ENCODE results near the gene CSTPP1.

The CSTPP1 gene

DNA sequence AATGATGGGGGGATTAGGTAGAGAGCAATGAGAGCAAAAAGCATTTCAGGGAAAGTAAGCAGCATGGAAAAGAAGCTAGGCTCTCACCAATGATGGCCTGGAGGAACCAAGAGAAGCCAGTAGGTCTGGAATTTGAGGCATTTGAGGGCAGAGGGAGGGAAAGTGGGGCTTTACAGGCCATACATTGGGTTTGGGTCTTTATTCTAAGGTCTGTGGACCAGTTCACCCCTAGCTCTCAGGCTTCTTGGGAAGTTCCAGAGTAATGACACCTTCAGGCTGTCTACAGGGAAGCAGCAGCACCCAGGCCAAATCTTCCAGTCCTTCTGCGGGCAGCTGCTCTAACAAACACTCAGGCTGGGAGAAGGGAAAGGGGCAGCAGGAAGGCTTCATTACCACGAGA is 210.7 kb downstream of the CSTPP1 start:
- no peak for DNase-seq

DNA sequence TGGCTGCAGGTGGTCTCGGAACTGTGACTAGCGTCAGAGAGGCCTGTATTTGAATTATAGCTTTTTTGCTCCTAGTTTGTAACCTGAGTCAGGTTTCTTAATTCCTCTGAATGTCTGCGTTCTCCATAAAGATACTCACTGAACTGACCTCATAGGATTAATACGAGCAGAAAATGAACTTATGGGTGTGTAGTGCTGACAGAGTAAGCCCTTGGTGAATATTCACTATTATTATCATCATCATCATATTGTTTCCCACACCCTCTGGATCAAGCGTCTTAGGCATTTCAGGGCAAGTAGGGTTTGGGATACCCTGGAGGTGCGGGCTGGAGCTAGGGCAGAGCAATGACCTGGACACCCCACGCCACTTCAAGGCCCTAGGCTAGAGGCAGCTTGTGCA is 211.1 kb downstream of the CSTPP1 start:
- DNase-seq: no peak

DNA sequence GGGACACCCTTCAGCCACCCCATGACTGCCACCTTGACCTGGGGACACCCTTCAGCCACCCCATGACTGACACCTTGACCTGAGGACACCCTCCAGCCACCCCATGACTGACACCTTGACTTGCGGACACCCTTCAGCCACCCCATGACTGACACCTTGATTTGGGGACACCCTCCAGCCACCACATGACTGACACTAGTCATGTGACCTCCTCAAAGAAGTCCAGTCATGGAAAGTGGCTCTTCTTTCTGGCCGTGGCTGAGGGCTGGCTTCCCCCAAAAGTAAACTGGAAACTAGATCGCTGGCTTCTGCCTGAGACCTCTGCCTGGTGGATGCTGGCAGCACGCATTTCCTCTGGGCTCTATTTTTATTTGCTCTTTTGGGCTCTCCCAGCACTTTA is 211.7 kb downstream of the CSTPP1 start:
- DNase-seq: no peak

DNA sequence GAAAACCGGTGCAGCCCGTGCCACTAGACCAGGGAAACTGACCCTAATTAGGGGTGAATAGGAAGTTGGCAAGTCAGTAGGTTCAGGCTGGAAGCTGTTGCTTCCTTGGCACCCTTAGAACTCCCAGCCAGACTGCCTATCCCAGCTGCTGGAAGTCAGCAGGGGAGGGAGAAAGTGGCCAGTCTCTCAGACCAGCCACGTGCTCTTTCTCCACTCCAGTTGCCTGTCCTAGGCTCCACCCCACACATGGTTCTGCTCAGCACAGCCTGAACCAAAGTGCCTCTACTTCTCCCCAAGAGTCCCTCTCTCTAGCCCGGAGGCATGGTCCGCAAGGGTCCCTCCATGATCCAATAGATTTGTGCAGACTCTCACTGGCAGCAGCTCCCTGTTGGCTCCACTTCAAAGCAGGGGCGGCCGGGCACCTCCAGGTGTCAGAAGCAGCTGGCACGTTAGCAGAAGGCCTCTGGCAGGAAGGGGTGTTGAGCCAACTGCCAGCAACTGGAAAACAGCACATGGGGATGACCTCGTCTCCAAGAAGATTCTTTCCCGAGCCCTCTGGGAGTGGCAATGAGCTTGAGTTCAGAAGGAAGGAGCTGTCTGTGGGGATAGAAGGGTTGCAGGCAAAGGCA is 212.5 kb downstream of the CSTPP1 start:
- peak; percentile 68 for DNase-seq

DNA sequence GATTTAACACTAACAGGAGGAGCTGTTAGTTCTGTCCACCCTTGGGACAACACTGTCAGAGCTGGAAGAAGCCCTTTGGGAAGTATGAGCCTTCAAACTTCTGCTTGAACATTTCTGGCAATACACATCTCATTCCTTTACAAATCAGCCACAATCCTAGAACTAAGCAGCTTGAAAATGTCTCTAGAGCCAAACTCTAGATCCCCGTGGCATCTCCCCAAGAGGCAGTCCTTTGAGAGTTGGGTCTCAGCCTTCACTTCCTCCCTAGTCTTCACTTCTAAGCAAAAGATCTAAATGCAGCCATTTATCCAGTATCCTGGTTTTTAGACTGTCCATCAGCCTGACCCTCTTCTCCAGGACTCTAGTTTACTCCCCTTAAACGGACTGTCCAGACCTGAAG is 213.2 kb downstream of the CSTPP1 start:
- no peak for DNase-seq

DNA sequence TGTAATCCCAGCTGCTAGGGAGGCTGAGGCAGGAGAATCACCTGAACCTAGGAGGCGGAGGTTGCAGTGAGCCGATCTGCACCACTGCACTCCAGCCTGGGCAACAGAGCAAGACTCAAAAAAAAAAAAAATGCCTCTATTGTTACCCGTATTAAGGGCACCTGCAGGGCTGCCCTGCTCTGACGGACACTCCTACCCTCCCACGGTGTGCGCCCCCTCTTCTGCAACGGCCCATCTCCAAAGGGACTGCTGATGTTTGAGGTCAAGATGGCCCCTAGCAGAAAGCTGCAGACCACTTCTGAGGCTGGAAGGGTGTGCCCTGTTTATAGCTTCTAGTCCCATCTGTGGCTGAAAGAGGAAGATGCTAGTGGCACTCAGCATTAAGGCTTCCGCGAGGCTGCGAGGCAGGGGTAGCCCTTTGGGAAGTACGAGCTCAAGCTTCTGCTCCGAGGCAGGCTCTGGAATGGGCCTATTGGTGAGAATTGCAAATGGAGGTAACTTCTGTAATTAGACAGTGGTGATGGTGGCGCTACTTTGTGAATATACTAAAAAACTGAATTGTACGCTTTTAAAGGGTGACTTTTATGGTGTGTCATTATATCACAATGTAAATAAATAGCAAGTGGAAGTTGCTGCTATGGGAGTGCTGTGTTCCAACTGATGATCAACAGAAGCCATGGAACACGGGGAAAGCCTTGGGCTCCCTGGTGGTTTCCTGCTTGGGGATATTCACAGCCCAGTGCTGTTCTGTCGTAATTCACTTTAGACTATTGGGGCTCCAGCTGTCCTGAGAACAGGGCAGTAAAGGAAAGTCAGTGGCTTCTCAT is 215.8 kb downstream of the CSTPP1 start:
- no peak for DNase-seq

DNA sequence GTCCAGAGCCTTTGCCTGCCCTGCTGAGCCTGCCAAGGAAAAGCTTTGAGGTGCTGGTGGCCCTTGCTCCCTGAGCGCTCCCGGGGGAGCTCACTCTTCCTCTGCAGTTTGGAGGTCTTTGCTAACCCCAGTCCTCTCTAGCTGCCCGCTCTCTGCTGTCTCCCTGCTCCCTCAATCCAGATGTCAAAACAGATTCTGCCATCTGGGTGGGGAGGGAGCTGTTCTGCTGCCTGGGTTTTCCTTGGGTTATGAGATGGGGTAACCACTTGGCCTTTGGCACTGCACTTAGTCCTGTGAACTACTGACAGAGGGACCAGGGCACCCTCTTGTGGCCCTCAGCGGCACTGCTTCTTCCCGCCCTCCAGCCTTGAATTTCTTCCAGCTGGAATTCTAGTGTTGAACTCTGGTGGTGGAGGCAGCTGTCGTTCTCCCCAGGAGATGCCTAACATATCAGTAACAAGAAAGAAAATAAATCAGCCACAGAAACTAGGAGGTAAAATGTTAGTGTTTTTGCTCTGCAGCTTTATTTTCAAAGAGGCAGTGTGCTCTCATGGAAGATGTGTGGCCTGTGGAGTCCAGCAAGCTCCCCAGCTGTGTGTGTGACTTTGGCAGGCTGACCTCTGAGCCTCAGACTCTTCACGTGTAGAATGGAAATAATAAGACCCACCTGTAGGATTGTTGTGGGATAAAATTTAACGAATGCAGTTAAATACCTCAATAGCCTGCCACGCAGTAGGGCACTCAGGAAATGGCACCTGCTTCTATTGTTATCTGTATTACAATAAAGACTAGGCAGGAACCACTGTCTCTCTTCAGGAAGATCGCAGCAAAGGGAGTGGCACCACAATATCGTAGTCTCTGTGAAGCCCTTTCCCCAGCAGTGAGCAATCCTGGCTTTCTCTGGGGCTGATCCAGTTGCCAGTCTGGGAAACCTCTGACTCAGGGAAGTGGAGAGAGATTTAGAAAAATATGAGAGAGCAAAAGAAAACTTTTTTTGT is 216.7 kb downstream of the CSTPP1 start:
- peak; percentile 61 for DNase-seq

DNA sequence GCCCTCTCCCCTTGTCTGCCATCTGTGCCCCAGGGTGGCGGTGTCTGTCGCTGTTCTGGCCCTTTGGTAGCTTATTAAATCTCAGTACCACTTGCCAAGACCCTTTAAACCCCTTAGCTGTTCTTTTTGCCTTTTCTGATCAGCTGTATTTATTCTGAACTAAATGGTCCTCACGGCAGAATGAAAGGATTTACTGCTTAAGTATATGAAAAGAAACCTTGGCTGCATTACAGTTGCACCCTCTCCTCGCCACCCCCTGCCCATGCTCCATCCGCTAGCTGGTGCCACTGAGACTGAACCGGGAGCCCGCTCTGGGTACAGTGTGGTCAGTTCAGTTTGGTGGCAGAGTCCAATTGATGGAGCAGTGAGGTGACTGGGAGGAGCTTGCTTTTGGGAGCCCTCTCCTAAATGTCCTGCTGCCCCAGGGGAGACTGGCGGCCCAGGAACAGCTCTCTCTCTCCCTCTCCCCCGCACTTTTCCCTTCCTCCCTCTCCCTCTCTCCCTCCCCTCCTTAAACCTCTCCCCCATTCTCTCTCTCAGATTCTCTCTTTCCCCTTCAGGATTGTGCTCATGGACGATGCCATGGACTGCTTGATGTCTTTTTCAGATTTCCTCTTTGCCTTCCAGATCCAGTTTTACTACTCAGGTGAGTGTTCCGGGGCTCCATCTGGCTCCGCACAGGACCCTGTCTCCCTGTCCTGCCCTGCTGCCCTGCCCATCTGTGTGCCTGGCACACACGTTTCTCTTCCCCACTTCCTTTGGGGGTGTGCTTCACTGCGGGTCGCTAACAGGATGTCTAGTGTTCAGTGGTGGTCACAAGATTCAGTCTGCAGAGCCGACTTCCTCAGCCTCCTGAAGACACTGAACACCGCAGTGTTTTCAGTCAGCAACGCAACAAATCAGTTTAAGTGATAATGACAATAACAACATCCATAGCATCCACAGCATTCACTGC is 218.3 kb downstream of the CSTPP1 start:
- DNase-seq: no peak

DNA sequence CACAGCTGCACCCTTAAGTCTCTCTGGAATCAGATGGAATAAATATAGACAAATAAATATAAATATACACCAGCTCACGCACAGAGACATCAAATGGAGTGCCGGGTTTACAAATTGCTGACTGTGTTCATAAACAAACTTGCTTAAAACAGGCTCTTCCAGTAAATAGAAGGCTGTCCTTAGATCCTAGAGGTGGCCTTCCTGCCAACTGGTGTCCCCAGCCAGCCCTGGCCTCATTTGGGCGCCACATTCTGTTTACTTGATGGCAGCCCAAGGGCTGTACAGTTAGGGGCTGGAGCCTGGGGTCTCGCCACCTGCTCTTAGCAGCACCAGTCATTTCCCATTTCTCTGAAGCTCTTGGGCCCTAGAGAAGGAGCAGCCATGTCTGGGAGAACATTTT is 219.3 kb downstream of the CSTPP1 start:
- DNase-seq: no peak

DNA sequence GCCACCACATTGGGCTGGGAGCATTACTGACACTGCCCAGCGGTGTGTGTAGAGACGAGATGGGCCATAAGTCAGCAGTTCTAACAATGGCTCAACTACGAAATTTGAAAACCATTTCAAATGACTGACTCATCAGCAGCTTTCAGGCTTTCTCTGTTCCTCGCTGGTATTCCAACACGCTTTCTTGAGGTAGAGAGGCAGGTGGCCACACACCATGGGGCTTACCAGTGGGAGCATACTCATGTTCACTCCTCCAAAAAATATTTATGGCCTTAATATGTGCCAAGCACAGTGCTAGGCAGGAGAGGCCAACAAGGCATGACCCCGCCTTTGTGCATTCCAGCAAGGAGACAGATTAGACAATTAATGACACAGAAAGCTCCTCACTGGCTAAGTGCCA is 219.8 kb downstream of the CSTPP1 start:
- DNase-seq: no peak

DNA sequence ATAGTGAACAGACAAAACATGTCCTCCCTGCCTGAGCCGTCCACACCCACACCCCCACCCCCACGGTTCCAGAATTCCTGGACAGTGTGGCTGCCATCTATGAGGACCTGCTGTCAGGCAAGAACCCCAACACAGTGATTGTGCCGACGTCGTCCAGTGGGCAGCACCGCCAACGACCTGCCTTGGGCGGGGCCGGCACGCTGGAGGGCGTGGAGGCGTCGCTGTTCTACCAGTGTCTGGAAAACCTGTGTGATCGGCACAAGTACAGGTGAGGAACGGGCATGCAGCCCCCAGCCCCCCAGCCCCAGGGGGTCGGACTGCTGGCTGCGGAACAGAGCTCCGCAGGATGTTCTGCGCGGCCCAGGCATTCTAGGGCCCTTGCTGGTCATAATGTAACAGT is 220.4 kb downstream of the CSTPP1 start:
- no peak for DNase-seq

DNA sequence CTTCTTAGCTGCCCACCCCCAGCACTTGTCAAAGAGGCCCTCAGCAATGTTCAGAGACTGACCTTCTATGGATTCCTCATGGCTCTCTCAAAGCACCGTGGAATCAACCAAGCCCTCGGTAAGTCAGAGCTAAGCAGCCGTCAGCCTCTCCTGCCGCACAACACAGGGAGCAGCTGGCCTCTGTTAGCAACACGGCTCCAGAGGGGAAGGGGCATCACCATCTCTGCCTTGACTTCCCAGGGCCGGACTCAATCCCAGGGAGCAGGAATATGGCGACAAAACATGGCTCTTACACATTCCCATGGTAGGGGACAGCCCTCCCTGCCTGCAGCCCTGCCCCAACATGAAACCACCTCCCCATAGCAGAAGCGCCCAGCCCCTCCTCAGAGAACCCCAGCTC is 221.2 kb downstream of the CSTPP1 start:
- no peak for DNase-seq

DNA sequence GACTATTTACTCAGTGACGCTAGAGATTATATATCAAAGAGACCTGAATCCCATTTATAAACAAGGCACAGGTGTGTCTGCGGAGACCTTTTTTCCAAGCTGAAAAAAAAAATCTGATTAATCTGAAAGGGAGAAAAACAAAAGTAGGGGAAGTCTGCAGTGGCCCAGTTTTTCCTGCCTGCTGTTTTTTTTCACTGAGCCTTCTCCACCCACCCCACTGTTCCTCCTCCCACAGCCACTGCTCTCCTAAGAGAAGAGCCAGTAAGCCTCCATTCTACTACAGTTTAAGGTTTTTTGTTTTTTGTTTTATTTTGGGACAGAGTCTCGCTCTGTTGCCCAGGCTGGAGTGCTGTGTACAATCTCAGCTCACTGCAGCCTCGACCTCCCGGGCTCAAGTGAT is 221.7 kb downstream of the CSTPP1 start:
- DNase-seq: no peak

DNA sequence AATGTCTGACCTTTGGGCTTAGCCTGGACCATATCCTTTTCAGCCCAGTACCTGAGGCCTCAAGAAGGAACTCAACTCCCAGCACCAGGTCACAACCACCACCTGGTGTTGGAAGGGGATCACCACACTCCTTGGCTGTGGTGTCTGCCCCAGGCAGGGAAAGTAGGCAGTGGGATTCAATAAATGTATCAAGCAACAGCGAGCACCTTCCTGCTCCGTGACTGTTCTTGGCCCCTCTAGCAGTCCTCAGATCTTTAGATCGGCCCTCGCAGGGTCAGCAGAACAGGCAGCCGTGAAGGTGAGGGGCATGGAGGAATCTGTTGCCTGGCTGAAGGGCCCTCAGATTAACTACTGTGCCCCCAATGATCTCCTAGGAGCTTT is 224.2 kb downstream of the CSTPP1 start:
- DNase-seq: no peak

DNA sequence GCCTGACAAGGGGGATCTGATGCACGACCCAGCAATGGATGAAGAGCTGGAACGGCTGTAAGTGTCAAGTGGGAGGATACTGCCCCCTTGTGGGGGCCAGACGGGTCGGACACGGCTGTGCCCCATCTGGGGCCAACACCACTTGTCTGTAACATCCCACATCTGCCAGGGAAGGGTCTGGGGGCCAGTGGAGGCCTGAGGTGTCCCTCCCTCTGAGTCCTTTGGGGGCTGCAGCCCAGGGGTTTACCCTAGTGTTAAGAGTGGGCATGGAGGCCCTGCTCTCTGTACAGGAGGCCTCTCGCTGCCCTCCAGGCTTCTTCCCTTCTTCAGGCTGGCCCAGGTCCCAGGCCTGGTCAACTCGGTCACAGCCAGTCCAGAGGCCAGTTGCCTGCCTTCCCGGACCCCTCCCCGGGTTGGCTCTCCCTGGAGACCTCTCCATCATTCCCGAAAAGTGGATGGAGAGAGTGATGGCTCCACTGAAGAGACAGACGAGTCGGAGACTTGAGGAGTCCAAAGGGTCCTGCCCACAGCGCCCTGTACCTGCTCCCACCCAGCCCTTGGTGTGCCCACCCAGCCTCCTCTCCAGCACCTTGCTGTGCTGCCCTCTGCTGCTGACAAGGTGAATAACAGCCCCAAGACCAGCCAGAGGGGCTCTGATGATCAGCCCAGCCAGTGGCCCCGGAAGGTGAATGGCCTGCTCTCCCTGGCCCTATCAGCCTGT is 224.7 kb downstream of the CSTPP1 start:
- DNase-seq: peak; percentile 43

DNA sequence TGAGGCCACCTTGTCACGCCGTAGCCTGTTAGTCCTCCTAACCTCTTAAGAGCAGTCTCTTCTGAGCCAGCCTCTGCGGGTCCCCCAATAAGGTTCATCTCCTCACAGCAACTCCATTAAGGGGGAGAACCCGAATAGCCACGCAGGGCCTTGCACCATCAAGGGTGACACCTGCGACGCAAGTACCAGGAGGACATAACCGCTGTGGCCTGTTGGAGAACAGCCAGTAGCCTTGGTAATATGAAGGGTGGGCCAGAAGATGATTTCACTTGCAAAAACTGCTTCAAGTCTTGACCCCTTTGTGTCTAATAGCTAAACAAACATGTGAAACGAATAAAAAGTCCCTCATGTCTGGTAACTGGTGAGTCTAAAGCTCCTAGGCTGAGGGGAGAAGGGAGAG is 225.3 kb downstream of the CSTPP1 start:
- no peak for DNase-seq

DNA sequence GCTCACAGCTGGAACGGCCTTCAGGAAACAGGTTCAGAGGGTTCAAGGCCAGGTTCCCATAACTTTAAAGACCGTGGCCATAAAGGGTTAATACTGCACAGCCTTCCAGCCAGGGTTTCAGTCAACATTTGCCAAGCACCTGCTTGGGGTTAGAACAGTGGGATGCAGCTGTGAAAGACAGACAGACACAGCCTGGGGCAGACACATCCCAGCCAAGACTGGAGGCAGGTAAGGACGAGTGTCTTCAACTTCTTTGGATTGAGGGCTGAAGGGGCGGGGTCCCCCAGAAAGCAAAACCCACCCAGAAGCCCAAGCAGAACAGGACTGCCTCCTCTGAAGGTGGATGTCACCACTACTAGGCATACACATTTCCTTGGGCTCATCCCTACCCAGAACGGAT is 225.9 kb downstream of the CSTPP1 start:
- DNase-seq: no peak

DNA sequence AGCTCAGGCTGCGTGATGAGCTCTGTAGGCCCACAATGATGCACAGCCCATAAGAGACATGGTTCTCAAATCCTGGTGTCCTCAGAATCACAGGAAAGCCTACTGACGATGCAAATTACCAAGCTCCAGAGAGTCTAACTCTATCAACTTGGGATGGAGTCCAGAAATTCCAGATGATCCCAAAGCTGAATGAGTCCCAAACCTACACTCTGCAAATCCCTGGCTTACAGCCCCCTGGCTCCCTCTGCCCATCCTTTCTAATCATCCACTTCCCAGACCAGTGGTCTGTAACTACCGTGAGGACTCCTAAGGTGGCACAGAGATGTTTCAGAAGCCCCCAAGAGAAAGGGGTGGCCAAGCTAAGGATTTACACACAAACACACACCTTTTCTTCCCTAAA is 226.6 kb downstream of the CSTPP1 start:
- no peak for DNase-seq

DNA sequence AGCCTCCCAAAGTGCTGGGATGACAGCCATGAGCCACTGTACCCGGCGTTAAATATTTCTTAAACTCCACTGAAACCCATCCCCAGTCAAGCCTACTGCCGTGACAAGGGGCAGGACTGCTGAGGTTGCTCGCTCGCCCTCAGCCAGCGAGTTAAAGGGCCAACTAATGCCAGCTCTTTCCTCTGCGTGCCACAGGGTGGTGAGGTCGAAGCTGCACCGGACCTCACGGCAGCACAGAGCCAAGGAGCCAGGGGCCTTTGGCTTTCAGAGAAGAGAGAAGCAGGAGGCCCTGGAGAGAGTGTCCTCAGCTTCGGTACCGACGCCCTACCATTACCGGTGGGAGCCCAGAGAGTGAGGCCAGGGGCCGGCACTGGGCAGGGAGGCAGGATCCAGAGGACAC is 227.3 kb downstream of the CSTPP1 start:
- no peak for DNase-seq

DNA sequence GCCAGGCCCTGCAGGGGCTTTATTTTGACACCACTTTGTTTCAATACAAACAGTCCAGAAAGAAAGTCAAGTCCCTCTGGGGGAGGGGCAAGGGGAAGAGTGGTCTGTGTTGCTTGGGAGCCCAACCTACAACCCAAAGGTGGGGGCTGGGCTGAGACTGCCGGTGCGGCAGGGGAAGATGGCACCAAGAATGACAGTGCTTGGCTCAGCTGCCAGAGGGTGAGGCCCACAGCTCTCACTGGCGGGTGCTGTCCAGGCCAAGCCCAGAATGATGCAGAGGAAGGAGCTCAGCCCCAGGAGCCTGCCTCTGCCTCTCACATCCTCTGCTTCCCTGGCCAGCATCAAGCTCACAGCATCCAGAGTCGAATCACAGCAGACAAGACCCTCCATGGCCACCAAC is 227.8 kb downstream of the CSTPP1 start:
- no peak for DNase-seq

DNA sequence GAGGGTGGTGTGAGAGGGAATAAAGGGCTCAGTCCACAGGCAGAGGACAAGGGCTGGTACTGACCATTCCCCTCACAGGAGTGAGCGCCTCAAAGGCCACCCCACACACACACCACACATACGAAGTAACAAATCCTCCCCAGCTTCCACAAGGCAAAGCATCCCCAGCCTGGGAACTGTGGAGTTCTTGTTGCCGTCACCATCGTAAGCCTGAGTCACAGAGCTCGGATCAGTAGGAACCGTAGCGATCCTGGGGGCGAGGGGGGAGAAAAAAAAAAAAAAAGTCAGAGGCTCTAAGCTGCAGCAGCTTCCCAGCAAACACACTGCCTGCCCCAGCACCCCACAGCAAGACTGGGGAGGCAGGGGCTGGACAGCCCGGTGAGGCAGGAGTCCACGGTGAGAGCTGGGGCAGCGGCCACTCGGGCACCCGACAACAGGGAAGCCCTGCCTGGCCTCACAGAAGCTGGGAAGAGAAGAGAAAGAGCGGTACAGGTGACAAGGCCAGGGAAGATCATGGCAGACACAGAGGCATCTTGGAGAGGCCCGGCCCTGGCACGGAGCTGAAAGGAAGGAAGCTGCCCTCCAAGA is 228.8 kb downstream of the CSTPP1 start:
- DNase-seq: no peak

Data from NCI-H446 treated with DMSO at 0.1 percent for 48 hours (cell line).